Measurements from ENCODE around the gene SEC22C.

Gene SEC22C

DNA sequence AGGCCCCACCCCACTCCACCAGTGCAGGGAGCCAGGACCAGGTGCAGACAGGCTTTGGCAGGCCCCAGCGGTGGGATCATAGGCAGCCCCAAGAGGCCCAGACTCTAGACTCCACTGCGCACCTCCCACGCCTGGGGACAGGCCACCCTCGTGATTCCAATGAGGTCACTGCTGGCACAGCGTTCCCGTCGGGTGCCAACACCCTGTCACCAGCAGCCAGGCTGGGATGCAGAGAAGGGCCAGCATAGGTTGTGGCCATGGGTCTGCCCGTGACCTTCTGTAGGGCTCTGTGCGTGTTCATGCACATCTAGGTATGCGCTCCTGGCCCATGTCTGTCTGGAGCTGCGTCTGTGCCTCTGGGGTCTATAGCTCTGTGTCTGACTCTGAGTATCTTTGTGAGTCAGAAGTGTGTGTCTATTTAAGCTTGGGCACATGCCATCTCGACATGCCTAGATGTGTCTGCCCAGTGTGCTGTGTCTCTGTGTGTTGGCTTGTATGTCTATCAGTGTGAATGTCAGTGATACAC, 66.3 kb downstream of the SEC22C start:
- no peak for DNase-seq (ENCODE audit: low read depth in 4 of 4, low spot score in 1 of 4)

DNA sequence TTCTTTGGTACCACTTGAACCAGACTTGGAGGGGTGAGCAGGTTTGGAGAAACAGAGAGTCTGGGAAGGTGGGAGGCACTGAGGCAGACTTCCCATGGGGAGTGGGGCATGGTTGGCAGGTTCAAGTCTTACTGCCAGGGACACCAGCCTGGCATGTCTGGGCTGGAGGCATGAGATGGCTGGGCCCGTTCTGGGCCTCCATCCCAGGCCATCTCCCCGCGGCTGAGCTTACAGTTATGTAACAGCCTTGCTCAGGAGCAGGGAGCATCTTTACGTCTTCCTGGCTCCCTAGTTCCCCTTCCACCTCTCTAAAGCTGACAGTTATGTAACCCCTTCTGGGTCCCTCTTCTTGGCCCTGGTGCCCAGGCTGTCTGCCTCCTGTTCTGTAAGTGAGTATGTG, 66.9 kb downstream of the SEC22C start:
- no peak for DNase-seq (ENCODE audit: low read depth in 4 of 4, low spot score in 1 of 4)

DNA sequence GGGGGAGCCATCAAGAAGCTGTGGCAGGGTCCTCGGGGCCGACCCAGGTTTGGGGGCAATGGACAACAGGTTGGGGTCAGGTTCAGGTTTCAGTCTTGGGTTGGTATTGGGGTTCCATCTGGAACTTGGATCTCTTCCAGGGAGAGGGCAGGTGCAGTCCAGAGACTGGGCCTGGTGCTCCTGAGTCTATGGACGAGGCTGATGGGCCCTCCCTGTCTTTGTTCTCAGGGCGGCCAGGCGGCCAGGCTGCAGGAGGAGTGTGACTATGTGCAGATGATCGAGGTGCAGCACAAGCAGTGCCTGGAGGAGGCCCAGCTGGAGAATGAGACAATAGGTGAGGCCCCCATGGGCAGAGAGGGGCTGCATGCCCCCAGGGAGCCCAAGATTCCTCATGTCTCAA, 68.2 kb downstream of the SEC22C start:
- no peak for DNase-seq (ENCODE audit: low read depth in 4 of 4, low spot score in 1 of 4)

DNA sequence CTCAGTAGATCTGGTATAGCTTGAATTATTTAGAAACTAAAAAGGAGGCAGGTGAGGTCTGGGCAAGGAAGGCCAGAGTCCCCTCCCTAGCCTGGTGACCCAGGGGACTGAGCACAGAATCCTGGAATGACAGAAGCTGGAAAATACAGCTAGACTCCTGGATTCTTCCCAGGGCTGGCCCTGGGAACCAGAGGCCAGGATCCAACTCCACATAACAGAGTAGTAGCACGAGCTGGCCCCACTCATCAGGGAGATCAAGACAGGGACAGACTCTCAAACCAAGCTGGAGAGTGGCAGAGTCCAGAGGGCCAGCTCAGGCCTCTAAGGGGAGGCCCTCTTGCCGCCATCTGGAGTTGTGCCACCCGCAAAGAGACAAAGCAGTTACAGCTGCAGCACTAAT, 68.6 kb downstream of the SEC22C start:
- DNase-seq (ENCODE audit: low read depth in 4 of 4, low spot score in 1 of 4): no peak

DNA sequence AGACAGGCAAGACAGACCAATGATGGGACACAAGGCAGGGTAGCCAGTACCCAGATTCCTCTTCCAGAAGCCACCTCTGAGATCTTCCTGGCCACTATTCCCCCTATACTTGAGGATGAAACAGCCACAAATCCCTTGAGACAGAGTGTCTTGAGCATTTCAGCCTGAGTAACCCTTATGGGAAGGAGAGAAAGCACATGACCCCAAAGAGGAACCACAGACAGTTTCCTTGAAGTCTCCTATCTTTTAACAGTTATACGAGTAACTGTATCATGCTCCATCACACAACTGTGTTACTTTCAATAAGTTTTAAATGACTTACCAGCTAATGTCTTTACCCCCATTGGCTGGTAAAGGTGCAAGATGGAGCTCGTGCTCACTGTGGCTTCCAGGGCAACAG, 70.0 kb downstream of the SEC22C start:
- no peak for DNase-seq (ENCODE audit: low read depth in 4 of 4, low spot score in 1 of 4)

DNA sequence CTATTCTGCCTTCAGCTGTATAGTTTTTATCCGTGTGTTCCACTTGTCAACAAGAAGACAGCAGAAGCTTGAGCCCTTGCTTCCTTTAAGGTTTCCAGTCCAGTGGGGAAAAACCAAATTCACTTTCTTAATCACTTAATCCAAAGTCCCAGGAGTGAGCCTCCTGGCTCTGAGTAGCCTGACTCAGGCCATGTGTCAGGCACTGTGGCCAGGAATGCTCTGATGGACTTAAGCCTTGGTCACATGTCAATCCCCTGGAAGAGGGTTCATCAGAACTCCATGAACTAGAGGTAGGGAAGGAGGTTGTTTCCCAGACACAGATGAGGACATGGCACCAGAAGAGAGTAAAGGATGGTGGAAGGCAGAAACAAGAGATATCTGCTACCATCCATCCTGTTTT, 70.6 kb downstream of the SEC22C start:
- no peak for DNase-seq (ENCODE audit: low read depth in 4 of 4, low spot score in 1 of 4)

DNA sequence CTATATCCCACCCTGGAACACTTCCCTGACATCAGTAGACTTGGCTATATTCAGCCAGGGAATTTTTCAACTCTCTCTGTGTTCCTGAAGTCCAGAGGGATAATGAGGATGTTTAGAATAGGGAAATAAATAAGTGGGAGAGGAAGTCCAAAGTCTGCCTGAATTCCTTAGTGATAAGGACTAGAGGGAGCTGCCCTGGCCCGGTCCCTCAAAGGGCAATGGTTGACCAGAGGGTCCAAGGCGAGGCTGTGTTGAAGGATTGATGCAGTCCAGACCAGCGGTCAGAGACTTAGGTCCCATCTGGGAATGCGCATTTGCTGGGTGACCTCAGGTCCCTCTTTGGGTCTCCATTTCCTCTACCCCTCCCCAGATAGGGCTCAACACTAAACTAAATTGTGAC, 71.4 kb downstream of the SEC22C start:
- no peak for DNase-seq (ENCODE audit: low read depth in 4 of 4, low spot score in 1 of 4)

DNA sequence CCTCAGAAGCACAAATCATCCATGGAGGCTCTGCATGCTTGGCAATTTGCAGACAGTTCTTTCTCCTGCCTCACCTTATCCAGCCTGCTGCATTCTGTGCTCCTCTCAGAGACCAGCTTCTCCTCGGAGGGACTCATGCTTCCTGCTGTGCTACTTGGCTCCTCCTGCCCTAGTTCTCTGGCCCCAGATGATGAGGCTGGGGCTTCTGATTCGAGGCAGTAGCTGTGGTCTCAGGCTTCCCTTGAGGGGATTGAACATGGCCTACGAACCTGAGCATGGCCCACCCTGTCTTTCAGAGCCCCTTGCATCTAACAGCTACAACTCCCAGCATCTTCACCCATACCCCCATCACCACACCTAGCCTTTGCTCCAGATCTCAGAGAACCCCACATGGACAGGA, 72.7 kb downstream of the SEC22C start:
- no peak for DNase-seq (ENCODE audit: low read depth in 4 of 4, low spot score in 1 of 4)

DNA sequence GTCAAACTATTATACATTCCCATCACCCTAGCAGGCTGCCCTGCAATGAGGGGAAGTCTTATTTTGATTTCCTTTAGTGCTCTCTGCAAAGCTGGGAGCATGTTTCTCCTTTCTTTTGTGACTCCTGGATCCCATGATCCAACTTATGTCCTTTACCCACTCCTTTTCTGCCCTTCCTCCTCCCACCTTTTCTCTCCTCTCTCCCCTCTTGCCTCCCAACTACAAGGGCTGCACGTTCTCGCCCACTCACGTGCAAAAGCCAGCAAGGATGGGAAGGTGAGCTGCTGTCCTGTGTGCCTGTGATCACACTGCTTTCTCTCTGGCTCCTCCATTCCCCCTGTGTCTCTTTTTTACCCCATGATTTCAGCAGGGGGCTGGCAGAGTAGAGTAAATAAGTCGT, 73.2 kb downstream of the SEC22C start:
- DNase-seq (ENCODE audit: low read depth in 4 of 4, low spot score in 1 of 4): no peak

DNA sequence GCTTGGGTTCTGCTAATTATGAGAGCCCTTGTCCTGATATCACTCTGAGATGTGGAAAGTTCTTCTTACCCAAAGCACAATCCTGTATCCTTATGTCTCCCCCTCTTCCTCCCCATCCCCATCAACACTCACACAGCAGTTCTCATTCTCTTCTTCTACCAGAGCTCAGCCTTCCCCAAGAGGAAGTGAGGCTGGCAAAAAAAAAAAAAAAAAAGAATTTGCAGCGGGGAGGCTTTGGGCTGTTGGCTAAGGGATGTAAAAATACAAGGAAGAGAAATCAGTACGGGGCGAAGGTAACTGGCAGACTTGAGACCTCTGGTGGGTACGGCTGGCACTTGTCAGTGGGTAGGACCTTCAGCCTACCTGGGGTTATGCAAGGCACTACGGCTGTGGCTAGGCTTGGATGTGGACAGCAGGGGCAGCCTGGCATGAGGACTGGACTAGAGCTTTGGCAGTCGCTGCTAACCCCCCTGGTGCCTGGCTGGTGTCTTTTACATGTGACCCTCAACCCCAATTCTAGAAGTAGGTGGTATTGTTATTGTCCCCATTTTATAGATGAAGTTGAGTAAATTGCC, 73.9 kb downstream of the SEC22C start:
- no peak for DNase-seq (ENCODE audit: low read depth in 4 of 4, low spot score in 1 of 4)

DNA sequence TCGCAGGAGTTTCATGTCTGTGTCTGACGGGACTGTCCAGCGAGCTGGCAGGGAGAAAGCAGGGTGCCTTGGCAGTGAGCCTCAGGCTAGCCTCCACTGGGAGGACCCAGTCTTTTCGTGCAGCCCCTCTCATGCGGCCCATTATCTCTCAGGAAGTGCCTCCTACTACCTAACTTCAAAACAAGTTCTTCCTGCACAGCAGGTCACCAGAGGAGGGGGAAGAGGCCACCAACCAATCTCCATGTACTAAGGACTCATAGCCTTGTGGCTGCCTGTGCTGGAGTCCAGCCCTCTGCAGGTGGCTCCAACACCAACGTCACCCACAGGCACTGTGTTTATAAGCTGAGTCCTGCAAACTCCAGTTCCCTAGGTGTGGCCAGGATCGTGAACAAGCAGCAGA, 74.5 kb downstream of the SEC22C start:
- no peak for DNase-seq (ENCODE audit: low read depth in 4 of 4, low spot score in 1 of 4)

DNA sequence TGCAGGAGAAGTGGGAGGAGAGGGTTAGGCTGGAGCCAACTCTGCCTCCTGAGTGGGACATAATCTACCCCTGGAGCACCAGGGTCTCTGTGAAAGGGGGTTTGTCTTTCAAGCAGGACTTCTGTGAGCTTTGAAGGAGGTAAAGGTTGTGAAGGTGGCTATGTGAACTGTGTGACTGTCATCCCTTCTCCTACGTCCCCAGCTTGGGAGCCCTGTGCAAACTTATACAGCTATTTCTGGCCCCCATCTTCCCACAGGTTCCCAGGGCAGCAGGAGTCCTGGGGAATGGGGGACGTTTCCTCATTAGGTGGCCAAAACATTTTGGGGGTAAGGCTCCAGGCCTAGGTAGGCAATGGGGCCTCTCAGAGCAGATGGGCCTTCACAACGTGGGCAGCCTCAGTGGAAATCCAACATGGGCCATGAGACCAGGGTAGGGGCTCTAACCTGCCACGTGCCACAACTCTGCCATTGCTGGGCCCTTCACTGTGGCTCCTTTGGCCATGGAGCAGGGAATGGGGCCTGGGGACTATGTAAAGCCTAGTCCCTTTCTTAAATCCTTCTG, 75.8 kb downstream of the SEC22C start:
- DNase-seq (ENCODE audit: low read depth in 4 of 4, low spot score in 1 of 4): no peak

DNA sequence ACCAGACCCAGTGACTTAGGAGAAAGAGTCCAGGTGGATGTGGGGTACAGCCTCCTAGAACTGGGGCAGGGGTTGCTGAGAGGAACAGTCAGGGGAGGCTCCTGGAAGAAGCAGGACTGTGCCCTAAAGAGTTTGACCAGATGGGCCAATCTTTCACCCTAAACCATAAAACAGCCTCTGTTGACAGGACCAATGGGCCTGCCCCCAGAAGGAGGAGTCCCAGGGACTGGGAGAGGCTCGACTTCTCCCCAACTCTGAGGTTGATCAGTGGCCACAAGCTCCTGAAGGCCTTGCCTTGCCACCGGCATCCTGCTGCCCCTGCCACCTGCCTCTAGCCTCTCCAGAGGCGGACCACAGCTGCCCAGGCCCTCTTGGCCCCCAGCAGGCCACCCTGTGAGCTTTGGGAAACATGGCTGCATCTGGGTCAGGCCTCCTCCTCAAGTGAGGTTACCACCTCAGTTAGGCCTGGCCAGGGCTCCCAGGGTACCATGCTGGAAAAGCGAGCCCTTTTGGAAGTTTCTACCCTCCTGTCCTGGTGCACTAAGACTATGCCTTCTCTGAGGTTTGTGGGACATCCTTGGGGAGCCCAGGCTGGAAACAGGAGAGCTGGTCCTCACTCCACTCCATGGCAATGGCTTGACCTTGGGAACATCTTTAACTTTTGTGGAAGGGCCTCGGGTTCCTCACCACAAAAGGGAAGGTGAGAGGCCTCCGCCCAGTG, 76.5 kb downstream of the SEC22C start:
- no peak for DNase-seq (ENCODE audit: low read depth in 4 of 4, low spot score in 1 of 4)

DNA sequence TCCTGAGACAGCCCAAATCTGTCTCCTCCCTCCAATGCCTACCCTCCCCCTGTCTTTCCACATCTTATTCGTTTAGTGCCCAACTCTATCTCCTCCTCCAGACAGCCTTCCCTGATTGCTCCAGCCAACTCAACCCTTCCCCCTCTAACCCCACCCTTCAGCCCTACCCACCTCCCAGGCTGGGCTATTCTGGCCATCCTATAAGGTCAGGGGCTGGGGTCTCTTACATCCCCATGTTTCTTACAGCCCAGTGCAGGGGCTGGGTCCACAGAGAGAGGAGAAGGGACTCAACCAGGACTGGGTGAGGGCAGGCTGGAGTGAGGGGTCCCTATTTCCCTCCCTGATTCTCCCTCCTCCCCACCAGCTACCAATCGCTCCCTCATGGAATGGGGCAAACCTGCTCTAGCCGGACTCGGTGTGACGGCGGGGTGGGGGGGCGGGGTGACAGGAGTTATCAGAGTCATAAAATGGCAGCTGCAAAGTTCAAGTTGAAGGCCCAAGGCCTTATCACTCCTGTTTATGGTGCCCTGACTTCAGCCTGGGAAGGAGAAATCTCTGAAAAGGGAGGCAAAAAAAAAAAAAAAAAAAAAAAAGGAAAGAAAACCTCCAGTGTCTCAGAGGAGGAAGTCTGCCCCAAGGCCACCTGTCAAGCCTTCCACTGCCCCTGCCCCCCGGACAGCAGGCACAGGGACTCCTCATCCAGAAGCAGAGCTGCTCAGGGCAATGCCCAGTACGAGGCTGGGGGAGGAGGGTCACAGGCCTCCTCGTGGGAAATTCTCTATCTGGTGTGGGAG, 77.2 kb downstream of the SEC22C start:
- no peak for DNase-seq (ENCODE audit: low read depth in 4 of 4, low spot score in 1 of 4)

DNA sequence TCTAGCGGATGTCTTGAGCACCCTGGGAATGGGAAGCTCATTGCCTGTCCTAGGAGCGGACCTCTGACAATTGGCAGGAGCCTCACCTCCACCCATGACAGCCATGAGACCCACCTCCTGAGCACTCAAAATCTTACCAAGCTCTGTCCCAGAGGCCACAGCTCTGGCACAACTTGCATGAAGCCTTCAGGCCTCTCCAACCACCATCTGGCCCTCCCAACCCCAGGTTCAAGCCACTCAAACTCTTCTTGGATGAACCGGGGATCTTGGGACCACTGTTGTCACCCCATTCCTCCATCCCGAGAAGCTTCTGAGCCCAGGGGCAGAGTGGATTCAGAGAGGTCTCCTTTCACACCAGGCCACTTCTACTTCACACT, 77.8 kb downstream of the SEC22C start:
- DNase-seq (ENCODE audit: low read depth in 4 of 4, low spot score in 1 of 4): no peak

DNA sequence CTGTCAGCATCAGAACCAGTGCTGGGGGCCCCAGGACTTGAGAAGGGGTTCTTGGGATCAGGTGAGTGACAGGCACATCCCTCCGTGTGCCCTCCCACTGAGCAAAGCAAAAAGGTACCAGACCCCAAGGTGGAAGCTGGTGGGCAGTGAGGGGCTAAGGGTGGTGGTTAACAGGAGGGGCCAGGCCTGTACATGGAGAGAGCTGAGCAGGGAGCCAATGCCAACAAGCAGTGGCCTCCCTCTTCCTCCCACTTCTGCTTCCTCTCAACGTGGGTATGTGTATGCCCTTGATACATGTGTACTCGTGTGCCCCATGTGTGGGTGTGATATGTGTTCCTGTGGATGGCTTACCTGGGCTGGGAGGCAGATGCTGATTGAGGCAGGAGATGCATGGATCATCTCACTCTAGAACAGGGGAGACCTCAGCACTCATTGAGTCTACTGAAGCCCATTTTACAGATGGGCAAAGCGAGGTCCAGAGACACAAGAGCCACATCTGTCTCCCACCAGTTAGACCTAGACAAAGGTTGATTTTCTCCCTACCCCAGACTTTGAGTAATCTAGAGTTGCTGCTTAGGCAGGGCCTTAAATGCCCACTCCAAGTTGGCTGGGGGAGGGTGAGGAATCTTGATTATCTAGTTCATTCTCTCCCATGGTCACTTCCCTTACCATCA, 78.4 kb downstream of the SEC22C start:
- no peak for DNase-seq (ENCODE audit: low read depth in 4 of 4, low spot score in 1 of 4)

DNA sequence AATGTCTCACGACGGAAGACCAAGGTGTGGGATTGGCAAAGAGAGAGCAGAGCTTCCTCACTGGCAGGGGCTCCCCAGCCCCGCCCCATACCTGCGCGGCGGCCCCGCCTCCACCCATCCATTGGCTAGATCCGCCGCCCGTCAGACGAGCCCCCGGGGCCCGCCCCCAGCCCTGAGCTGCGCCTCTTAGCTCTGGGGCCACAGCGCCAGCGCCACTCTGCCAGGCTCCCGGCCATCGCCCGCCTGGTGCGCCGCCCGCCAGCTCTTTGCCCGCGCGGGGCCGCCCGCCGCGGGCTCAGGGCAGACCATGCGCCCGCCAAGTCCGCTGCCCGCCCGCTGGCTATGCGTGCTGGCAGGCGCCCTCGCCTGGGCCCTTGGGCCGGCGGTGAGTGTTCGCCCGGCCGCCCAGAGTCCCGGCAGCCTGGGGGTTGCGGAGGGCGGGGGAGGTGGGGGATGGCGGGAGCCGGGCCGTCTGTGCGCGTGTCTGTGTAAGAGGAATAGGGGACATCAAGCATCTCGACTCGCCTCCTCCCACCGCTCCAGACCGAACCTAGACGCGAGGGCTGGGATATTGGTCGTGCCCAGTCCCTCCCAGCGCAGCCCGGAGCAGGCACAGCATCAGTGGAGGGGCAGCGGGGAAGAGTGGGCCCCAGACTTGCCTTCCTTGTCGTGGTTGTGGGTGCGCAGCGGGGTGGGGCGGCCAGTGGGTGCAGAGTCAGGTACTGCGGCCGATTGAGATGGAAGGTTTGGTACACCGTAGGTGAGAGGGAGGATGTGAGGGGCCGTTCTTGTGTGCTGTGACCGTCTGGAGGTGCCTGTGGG, 79.1 kb downstream of the SEC22C start, which contains the start of gene VIPR1:
Gene VIPR1, plus strand, starts transcription at position 215 of the 822 bp plus-strand sequence. Its CDS starts 93 bp downstream, at position 308.
- DNase-seq (ENCODE audit: low read depth in 4 of 4, low spot score in 1 of 4): peak; percentile 76 to 89 (median 82)

DNA sequence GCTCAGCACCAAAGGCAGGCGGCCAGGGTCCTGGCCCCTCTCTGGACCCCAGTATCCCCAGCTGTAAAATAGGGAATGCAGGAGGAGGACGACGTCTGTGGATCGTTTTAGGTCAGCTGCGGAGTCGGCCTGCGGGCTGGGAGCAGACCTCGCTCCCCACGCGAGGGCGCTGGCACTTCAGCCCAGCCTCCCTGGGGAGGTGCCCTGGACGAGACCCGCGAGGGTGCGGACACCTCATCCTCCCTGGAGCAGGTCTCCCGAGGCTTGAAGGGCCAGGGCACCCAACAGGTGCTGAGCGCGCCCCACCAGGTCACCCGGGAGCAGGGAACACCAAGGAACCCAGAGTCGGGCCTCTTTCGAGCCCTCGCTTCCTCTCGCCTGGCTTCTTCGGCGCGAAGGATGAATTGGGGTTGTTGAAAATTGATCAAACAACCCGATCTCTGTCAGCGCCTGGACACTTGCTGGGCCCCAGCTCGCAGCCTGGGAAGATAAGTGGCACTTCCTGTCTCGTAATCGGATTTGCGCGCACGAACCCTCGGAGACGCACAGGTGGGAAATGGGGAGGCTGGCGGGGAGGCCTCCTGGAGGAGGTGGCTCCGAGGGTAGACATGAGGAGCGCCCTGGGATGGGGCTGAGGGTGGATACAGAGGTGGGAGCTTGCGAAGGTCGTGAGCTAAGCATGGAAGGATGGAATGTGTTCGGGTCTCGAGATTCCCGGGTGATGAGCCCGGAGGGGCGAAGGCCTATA, 79.9 kb downstream of the SEC22C start:
- DNase-seq (ENCODE audit: low read depth in 4 of 4, low spot score in 1 of 4): peak; percentile 27 to 47 (median 38)

DNA sequence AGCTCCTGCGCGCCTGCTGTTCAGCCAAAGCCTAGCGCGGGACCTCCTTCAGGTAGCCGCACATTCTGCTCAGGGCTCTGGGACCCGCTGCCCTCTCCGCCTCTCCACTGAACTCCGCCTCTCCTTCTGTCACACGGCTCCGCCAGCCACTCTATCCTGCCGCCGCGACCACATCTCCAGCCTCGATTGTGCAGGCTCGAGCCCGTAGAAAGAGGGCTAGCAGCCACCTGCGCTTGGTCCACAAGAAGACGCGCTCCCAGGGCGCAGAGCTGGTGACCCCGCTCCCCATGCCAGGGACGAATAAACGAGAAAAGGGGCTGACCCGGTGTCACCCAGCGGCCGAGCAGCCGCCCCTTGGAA, 80.5 kb downstream of the SEC22C start:
- DNase-seq (ENCODE audit: low read depth in 4 of 4, low spot score in 1 of 4): no peak

DNA sequence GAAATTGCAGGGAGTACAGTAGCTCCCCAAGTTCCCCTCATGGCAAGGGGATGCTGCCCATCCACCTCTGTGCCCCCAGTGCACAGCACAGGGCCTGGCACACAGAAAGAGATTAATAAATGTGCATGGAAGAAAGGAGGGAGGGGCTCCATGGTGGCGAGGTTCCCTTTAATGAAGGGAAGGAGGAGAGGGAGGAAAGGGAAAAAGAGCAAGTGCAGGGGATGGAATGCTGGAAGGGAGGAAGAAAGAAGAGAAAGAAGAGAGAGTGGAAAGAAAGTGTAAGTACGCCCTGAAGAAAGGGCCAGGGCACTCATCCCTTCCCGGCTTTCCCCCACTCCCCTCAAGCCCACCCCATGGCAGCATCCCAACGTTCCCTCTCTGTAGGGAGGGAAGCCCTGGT, 80.9 kb downstream of the SEC22C start:
- no peak for DNase-seq (ENCODE audit: low read depth in 4 of 4, low spot score in 1 of 4)

Data from stimulated activated CD4-positive, alpha-beta T cell treated with anti-CD3 and anti-CD28 coated beads, Interleukin-1b, Interleukin-23, amount 100 ng/mL, for 24 hours (primary cell).